Duodenal mucosa (tissue), 2 donors: ENCODE data around the gene SMIM21.

Experiments
- H3K27ac ChIP-seq: one replicate; pipeline ENCODE4 v1.7.0; 2013; ENCODE audit warnings: low read depth, low read length
- H3K27me3 ChIP-seq, 2 donors: one replicate each; pipeline ENCODE4 v1.7.0; 2013; ENCODE audit warnings: low read length in 2 of 2, control low read depth in 1 of 2; ENCODE audit not compliant: insufficient read depth in 2 of 2, control insufficient read depth in 1 of 2
- H3K36me3 ChIP-seq, 2 donors: one replicate each; pipeline ENCODE4 v1.7.0; 2013; ENCODE audit warnings: low read length in 2 of 2, control low read depth in 1 of 2; ENCODE audit not compliant: insufficient read depth in 2 of 2, control insufficient read depth in 1 of 2
- H3K4me1 ChIP-seq, 2 donors: one replicate each; pipeline ENCODE4 v1.7.0; 2013; ENCODE audit warnings: low read length in 2 of 2, control low read depth in 1 of 2; ENCODE audit not compliant: insufficient read depth in 2 of 2, control insufficient read depth in 1 of 2
- H3K4me3 ChIP-seq, 2 donors: one replicate each; pipeline ENCODE4 v1.7.0; 2013; ENCODE audit warnings: low read length in 2 of 2, low read depth in 1 of 2
- H3K9ac ChIP-seq, 2 donors: one replicate each; pipeline ENCODE4 v1.7.0; 2013; ENCODE audit warnings: low read length in 2 of 2, low read depth in 1 of 2
- H3K9me3 ChIP-seq, 2 donors: one replicate each; pipeline ENCODE4 v1.7.0; 2013; ENCODE audit warnings: low read length in 2 of 2, control low read depth in 1 of 2; ENCODE audit not compliant: control insufficient read depth in 1 of 2

SMIM21 gene

GRCh38 chr18:75363446-75364225, 63.9 kb downstream of the SMIM21 start:
- no peaks in the 10 kb centered on the region for H3K9me3 ChIP-seq
- no peak overlapping the region for H3K9ac ChIP-seq
- no peaks in the 10 kb centered on the region for H3K36me3 ChIP-seq
- no peak overlapping the region for H3K4me3 ChIP-seq
- no peaks in the 10 kb centered on the region for H3K4me1 ChIP-seq
- H3K27ac ChIP-seq: no peak overlapping the region
- H3K27me3 ChIP-seq: peaks cover 4 to 7% of the 10 kb centered on the region in 2 donors

GRCh38 chr18:75362435-75362834, 65.1 kb downstream of the SMIM21 start:
- Histone ChIP-seq H3K9ac (no peak overlapping the region), H3K27me3 (peaks cover 4 to 7% of the 10 kb centered on the region in 2 donors), H3K4me1 (no peaks in the 10 kb centered on the region), H3K4me3 (no peak overlapping the region), H3K27ac (no peak overlapping the region), H3K36me3 (no peaks in the 10 kb centered on the region), H3K9me3 (no peaks in the 10 kb centered on the region)

DNA sequence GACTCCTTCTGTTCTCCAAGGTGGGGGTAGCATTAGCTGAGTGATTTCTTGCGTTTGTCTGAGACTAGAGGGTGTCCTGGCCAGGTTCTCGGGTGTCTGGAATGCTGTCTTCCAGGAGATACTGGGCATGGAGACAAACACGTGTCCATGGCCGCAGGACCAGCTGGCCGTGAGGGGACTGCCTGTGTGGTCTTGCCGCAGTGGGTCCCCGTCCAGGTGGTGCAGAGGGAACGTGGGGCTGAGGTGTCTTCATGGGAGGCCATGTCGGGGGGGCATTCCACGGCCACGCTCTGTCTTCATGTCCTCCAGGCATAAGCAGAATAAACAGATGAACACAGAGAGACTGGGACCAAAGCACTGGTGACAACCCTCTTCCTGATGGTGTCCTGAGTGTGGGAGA, 66.6 kb downstream of the SMIM21 start:
- Histone ChIP-seq H3K4me3 (no peak overlapping the region), H3K4me1 (no peaks in the 10 kb centered on the region), H3K36me3 (no peaks in the 10 kb centered on the region), H3K27ac (no peak overlapping the region), H3K9me3 (no peaks in the 10 kb centered on the region), H3K27me3 (peaks cover 4 to 7% of the 10 kb centered on the region in 2 donors), H3K9ac (no peak overlapping the region)

DNA sequence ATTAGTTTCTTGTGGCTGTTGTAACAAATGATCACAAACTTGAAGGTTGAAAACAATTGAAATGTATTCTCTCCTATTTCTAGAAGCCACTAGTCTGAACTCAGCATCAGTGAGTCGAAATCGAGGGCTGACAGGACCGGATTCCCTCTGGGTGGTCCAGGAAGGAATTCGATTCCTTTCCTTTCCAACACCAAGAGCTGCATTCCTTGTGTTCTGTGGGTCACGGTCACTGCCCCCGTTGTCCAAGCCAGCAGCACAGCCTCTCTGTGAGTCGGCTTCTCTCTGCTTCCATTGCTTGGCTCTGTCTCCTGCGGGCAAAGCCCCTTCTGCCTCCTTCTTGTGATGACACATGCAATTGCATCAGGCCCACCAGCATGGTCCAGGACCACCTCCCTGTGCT, 67.3 kb downstream of the SMIM21 start:
- Histone ChIP-seq H3K36me3 (no peaks in the 10 kb centered on the region), H3K27me3 (peaks cover 4 to 7% of the 10 kb centered on the region in 2 donors), H3K9ac (no peak overlapping the region), H3K4me3 (no peak overlapping the region), H3K4me1 (no peaks in the 10 kb centered on the region), H3K9me3 (no peaks in the 10 kb centered on the region), H3K27ac (no peak overlapping the region)
